Stomach (tissue), 9 donors: Measurements from ENCODE around the gene PMEPA1. TPM values are rescaled to one million over a fixed set of nuclear protein-coding genes. Genes with fewer than 3 reads are reported as not detected.

Source experiments
- DNase-seq, 2 donors: peaks; one replicate each; pipeline versions ENCODE4 v3.0.0 to v3.0.0-alpha.2; 2013 to 2019
- H3K27ac ChIP-seq, 5 donors: fragments of 200-600 bp in 4 of 5; sonication (generic) in 4 of 5; one replicate each; pipeline ENCODE4 v1.5.1; 2013 to 2019; ENCODE audit warnings: mild to moderate bottlenecking in 1 of 5, moderate library complexity in 1 of 5
- H3K27me3 ChIP-seq, 3 donors: fragments of 200-600 bp; sonication (generic); one replicate each; pipeline ENCODE4 v1.5.1; 2017 to 2019; ENCODE audit warnings: mixed run types in 1 of 3
- H3K36me3 ChIP-seq, 4 donors: fragments of 200-600 bp; sonication (generic); 1 replicate in 3 of 4; 2 replicates in 1 of 4; pipeline ENCODE4 v1.5.1; 2016 to 2019
- H3K4me1 ChIP-seq, 4 donors: fragments of 200-600 bp; sonication (generic); one replicate each; pipeline ENCODE4 v1.5.1; 2016 to 2019
- H3K4me3 ChIP-seq, 4 donors: fragments of 200-600 bp; sonication (generic) in 3 of 4; one replicate each; pipeline ENCODE4 v1.5.1; 2016 to 2019; ENCODE audit warnings: mild to moderate bottlenecking in 1 of 4
- H3K9me3 ChIP-seq, 4 donors: fragments of 200-600 bp; sonication (generic); one replicate each; pipeline ENCODE4 v1.5.1; 2016 to 2019
- CTCF ChIP-seq, 7 experiments: fragments of 450-650 bp in 4 of 7; fragments of 200-600 bp in 3 of 7; sonication (generic) in 3 of 7; IDR thresholded peaks; one replicate each; pipeline ENCODE4 v1.5.1; 2016 to 2019; ENCODE audit warnings: antibody characterized with exemption in 7 of 7, control low read depth in 2 of 7, mild to moderate bottlenecking in 1 of 7
- EP300 ChIP-seq: sonication (generic); formaldehyde crosslinking; IDR thresholded peaks from one replicate; pipeline ENCODE4 v1.6.1; 2017; ENCODE audit warnings: antibody characterized with exemption
- POLR2A ChIP-seq, 4 donors: fragments of 450-650 bp; IDR thresholded peaks; one replicate each; pipeline ENCODE4 v1.6.1; 2016; ENCODE audit warnings: antibody characterized with exemption in 4 of 4, control low read depth in 2 of 4, mild to moderate bottlenecking in 1 of 4, moderate library complexity in 1 of 4
- POLR2AphosphoS5 ChIP-seq, 3 donors: sonication (generic); formaldehyde crosslinking; IDR thresholded peaks; one replicate each; pipeline ENCODE4 v1.6.1; 2016; ENCODE audit warnings: antibody characterized with exemption in 3 of 3
- WGBS, 5 donors: extraction: QIAGEN DNeasy Blood & Tissue Kit in 3 of 5; methylation state at CpG; one replicate each; pipeline versions ENCODE4 v1.1.5 to v1.1.7; 2013 to 2018; 5-methylcytosine and 5-hydroxymethylcytosine counted together
- intact Hi-C: fragments of 100-400 bp; cut with DNase I; formaldehyde crosslinking; loops from one replicate; pipeline ENCODE4 v1.15.1; 2023; ENCODE audit warnings: low total_unique reads
- polyA plus RNA-seq, 3 donors: library from polyadenylated mRNA; stranded (reverse); fragments of 200-250 nt; gene quantifications; one replicate each; pipeline ENCODE4 v1.2.3, GENCODE V29; 2013
- total RNA-seq, 5 donors: library from RNA; depleted of rRNA; stranded (reverse); fragments of >200 nt; gene quantifications; one replicate each; pipeline versions ENCODE4 v1.1.0 to v1.2.3, GENCODE V29; 2014 to 2016
- donor health status: healthy with polysubstance abuse.
- donor health status: Bipolar disorder and iron deficiency.
- donor health status: healthy.

Gene PMEPA1
- total and polyA plus RNA-seq, 8 donors: 5.3 to 17.2 (median 8.0) TPM; not detected in 1

DNA sequence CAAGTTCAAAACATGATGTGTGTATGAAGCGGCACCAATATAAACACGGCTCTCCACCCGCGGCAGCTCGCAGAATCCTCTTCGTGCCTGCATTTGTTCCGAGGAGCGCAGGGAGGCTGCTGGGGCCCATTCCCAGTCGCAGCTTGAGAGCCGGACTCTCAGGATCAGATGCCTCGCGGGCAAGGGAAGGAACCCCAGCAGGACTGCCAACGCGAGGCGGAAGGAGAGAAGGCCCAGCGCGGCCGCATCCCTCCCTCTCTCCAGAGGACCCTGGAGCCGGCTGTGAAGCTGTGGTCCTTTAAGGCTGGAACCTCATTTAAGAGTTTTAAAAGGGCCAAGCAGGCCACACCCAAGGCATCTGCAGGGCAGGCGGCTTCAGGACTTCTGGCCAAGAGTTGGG, 45.3 kb downstream of the PMEPA1 start:
- DNase-seq: no peak
- Histone ChIP-seq H3K27me3 (no peaks in the 10 kb centered on the region), H3K27ac (no peak overlapping the region), H3K9me3 (no peaks in the 10 kb centered on the region), H3K4me1 (peaks cover 0 to 11% (median 4%) of the 10 kb centered on the region in 4 donors), H3K36me3 (peaks cover 0 to 2% (median under 1%) of the 10 kb centered on the region in 4 donors), H3K4me3 (no peak overlapping the region)
- TF ChIP-seq POLR2A (IDR thresholded peaks at IDR 0.05) (no peak), CTCF (IDR thresholded peaks at IDR 0.05) (no peak), EP300 (no peak), POLR2AphosphoS5 (IDR thresholded peaks at IDR 0.05) (no peak)
- WGBS, 5 donors: 80 to 91% (median 86%) methylated on average over 19 to 20 of the region's 20 CpGs
- intact Hi-C loops: no loop called here

GRCh38 chr20:57663681-57664451, 45.9 kb downstream of the PMEPA1 start:
- TF ChIP-seq POLR2A (IDR thresholded peaks at IDR 0.05) (no peak), CTCF (IDR thresholded peaks at IDR 0.05) (no peak), EP300 (no peak), POLR2AphosphoS5 (IDR thresholded peaks at IDR 0.05) (no peak)
- DNase-seq: no peak
- intact Hi-C loops: no loop called here

GRCh38 chr20:57663241-57663640, 46.6 kb downstream of the PMEPA1 start:
- intact Hi-C loops: no loop called here
- peaks cover 0 to 14% (median 12%) of the 10 kb centered on the region in 4 donors for H3K36me3 ChIP-seq
- DNase-seq: no peak
- TF ChIP-seq EP300: no peak
- no peak for TF ChIP-seq CTCF (IDR thresholded peaks at IDR 0.05)
- no peak for TF ChIP-seq POLR2AphosphoS5 (IDR thresholded peaks at IDR 0.05)
- no peak for TF ChIP-seq POLR2A (IDR thresholded peaks at IDR 0.05)
- WGBS, 5 donors: 88 to 97% (median 95%) methylated on average over 5 to 9 of the region's 9 CpGs
- no peaks in the 10 kb centered on the region for H3K9me3 ChIP-seq
- no peaks in the 10 kb centered on the region for H3K27me3 ChIP-seq
- peaks cover 0 to 17% (median 5%) of the 10 kb centered on the region in 4 donors for H3K4me1 ChIP-seq
- no peak overlapping the region for H3K4me3 ChIP-seq
- H3K27ac ChIP-seq: no peak overlapping the region

More at GRCh38 chr20:57663681-57664451, 45.9 kb downstream of the PMEPA1 start:
- peaks cover 0 to 11% (median 4%) of the 10 kb centered on the region in 4 donors for H3K4me1 ChIP-seq
- no peaks in the 10 kb centered on the region for H3K27me3 ChIP-seq
- H3K36me3 ChIP-seq: peaks cover 0 to 8% (median 6%) of the 10 kb centered on the region in 4 donors
- 91 to 93% (median 92%) methylated on average over 7 to 27 of the region's 27 CpGs for WGBS, 5 donors
- no peaks in the 10 kb centered on the region for H3K9me3 ChIP-seq
- no peak overlapping the region for H3K27ac ChIP-seq
- H3K4me3 ChIP-seq: no peak overlapping the region

DNA sequence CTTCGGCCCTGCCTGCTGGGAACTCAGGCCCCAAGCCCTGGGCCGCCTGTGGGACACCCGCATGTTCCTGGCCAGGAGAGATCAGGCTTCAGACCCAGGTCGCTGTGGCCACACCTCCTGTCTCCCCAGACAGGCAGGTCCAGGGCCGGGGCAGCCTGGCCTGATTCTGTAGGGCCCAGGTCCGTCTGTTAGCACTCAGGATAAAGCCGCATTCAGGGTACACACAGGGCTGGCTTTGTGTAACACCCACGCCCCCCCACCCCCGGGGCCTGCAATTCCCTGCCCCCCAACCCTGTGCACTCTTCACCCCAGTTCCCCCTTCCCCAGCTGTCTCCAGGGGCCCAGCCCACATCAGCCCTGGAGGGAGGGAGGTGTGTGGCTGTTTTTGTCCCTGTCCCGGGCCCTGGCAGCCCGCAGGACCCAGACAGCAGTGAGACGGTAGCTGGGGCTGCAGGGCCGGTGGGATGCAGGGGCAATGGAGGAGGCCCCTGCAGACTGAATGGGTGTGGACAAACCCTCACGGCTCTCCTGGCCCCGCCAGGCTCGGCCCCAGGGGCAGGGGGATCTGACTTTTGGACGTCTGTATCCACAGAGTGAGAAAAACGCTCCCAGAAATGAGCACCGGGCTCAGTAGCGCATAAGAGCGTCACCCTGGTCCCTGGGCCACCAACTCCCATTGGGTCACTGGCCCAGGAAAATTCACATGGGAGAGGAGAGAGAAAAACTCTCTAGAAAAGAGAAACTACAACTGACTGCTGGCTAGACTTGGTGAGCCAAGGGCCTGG, 47.2 kb downstream of the PMEPA1 start:
- 68 to 76% (median 73%) methylated on average over 13 to 21 of the region's 21 CpGs for WGBS, 5 donors
- Histone ChIP-seq H3K36me3 (peaks cover 0 to 20% (median 17%) of the 10 kb centered on the region in 4 donors), H3K4me3 (no peak overlapping the region), H3K27me3 (no peaks in the 10 kb centered on the region), H3K9me3 (no peaks in the 10 kb centered on the region), H3K4me1 (peaks cover 0 to 23% (median 11%) of the 10 kb centered on the region in 4 donors), H3K27ac (no peak overlapping the region)
- peak in 1 of 2 donors; percentile 22 for DNase-seq
- TF ChIP-seq CTCF (IDR thresholded peaks at IDR 0.05) (no peak), EP300 (no peak), POLR2AphosphoS5 (IDR thresholded peaks at IDR 0.05) (no peak), POLR2A (IDR thresholded peaks at IDR 0.05) (no peak)
- intact Hi-C loops: no loop called here
